GM12891 (cell line): Measurements from ENCODE around the gene FAM200C.

Experiments used
- PAX5 ChIP-seq: IDR thresholded peaks from 2 replicates; pipeline ENCODE4 v1.6.1; 2011; ENCODE audit warnings: low read length, moderate library complexity, mild to moderate bottlenecking; ENCODE audit not compliant: insufficient read depth, severe bottlenecking
- POLR2A ChIP-seq: IDR thresholded peaks from 2 replicates; pipeline ENCODE4 v1.6.1; 2011; ENCODE audit warnings: low read depth, low read length, control low read depth
- POLR2AphosphoS5 ChIP-seq: IDR thresholded peaks from 2 replicates; pipeline ENCODE4 v1.6.1; 2011; ENCODE audit warnings: low read depth, low read length, control low read depth
- POU2F2 ChIP-seq: IDR thresholded peaks from 2 replicates; pipeline ENCODE4 v1.6.1; 2011; ENCODE audit warnings: low read depth, mild to moderate bottlenecking, control low read depth, low read length, moderate library complexity
- SPI1 ChIP-seq: IDR thresholded peaks from 2 replicates; pipeline ENCODE4 v1.6.1; 2011; ENCODE audit warnings: low read depth, low read length, control low read depth
- TAF1 ChIP-seq: IDR thresholded peaks from 2 replicates; pipeline ENCODE4 v1.6.1; 2011; ENCODE audit warnings: low read depth, low read length, control low read depth

- peak; percentile 31; the same call in 1 of the 2 replicates for TF ChIP-seq SPI1
- TF ChIP-seq POLR2A, result peak; percentile 68
- peak; percentile 51 for TF ChIP-seq TAF1
- peak; percentile 67; the same call in 1 of the 2 replicates for TF ChIP-seq POLR2AphosphoS5
- TF ChIP-seq PAX5, result peak; percentile 58
- TF ChIP-seq POU2F2, result peak; percentile 33; the same call in 1 of the 2 replicates
Measured at GRCh38 chr5:160421625-160422258, 21.9 kb upstream of the FAM200C start, which contains the start of gene PTTG1.
